WTC11 (cell line): ENCODE measurements around the gene PRPSAP1. TPM values are rescaled to one million over a fixed set of nuclear protein-coding genes. Genes with fewer than 3 reads are reported as not detected.

ENCODE experiments used
- ATAC-seq: fragments of 200-7000 bp; cut with Tn5 transposase; 2 replicates; pipeline ENCODE4 v1.10.0; 2021; ENCODE audit warnings: mild to moderate bottlenecking, moderate library complexity
- CTCF ChIA-PET: fragments of 300-600 bp; sonication (Branson Sonifier 250); formaldehyde crosslinking; loops from one replicate; lab custom pipeline; 2021; ENCODE audit warnings: antibody characterized with exemption; lab: Charles Lee
- POLR2A ChIA-PET: fragments of 350-600 bp; sonication (Branson Sonifier 250); formaldehyde crosslinking; loops from one replicate; lab custom pipeline; 2021; ENCODE audit warnings: antibody characterized with exemption; lab: Charles Lee
- DNase-seq: peaks from one replicate; pipeline ENCODE4 v3.0.0; 2021; ENCODE audit warnings: low spot score
- H3K27ac Mint-ChIP-seq: 2 replicates; pipeline ENCODE4 v1.8.0; 2021; ENCODE audit warnings: mixed read lengths
- H3K27me3 Mint-ChIP-seq: 2 replicates; pipeline ENCODE4 v1.8.0; 2021; ENCODE audit warnings: low read depth, mild to moderate bottlenecking, moderate library complexity, mixed read lengths
- H3K36me3 Mint-ChIP-seq: 2 replicates; pipeline ENCODE4 v1.8.0; 2021; ENCODE audit warnings: mixed read lengths
- H3K4me1 Mint-ChIP-seq: 2 replicates; pipeline ENCODE4 v1.8.0; 2022; ENCODE audit warnings: mixed read lengths
- H3K4me3 Mint-ChIP-seq: 2 replicates; pipeline ENCODE4 v1.8.0; 2021; ENCODE audit warnings: mild to moderate bottlenecking, moderate library complexity, mixed read lengths
- H3K9me3 Mint-ChIP-seq: 2 replicates; pipeline ENCODE4 v1.8.0; 2021; ENCODE audit warnings: mixed read lengths
- ATF3 ChIP-seq: sonication (generic); formaldehyde crosslinking; conservative IDR thresholded peaks from 2 replicates; pipeline ENCODE4 v1.8.1; 2022; ENCODE audit warnings: mild to moderate bottlenecking, missing genetic modification reagents
- ESRRA ChIP-seq: sonication (generic); formaldehyde crosslinking; IDR thresholded peaks from 2 replicates; pipeline ENCODE4 v1.8.1; 2022; ENCODE audit warnings: mild to moderate bottlenecking, missing genetic modification reagents, borderline replicate concordance
- GTF2I ChIP-seq: fragments of 250-450 bp; sonication (Bioruptor Pico); conservative IDR thresholded peaks from 2 replicates; pipeline ENCODE4 v1.4.0; 2021; ENCODE audit warnings: mild to moderate bottlenecking
- PRDM15 ChIP-seq: sonication (generic); formaldehyde crosslinking; IDR thresholded peaks from 2 replicates; pipeline ENCODE4 v1.8.0; 2022; ENCODE audit warnings: missing genetic modification reagents
- SOX15 ChIP-seq: fragments of 250-450 bp; sonication (Bioruptor Pico); IDR thresholded peaks from 2 replicates; pipeline ENCODE4 v1.9.0; 2021; ENCODE audit warnings: mild to moderate bottlenecking
- STAT6 ChIP-seq: sonication (generic); formaldehyde crosslinking; conservative IDR thresholded peaks from 2 replicates; pipeline ENCODE4 v1.8.1; 2023; ENCODE audit warnings: mild to moderate bottlenecking, low read depth, missing genetic modification reagents, moderate library complexity
- TCF7 ChIP-seq: sonication (generic); formaldehyde crosslinking; IDR thresholded peaks from 2 replicates; pipeline ENCODE4 v1.8.0; 2022; ENCODE audit warnings: mild to moderate bottlenecking, low read depth, missing genetic modification reagents, moderate library complexity
- TEAD4 ChIP-seq: sonication (generic); formaldehyde crosslinking; IDR thresholded peaks from 2 replicates; pipeline ENCODE4 v1.8.0; 2022; ENCODE audit warnings: mild to moderate bottlenecking, missing genetic modification reagents
- USF1 ChIP-seq: sonication (generic); formaldehyde crosslinking; IDR thresholded peaks from 2 replicates; pipeline ENCODE4 v1.8.0; 2022; ENCODE audit warnings: mild to moderate bottlenecking, missing genetic modification reagents
- ZNF263 ChIP-seq: sonication (generic); formaldehyde crosslinking; IDR thresholded peaks from 2 replicates; pipeline ENCODE4 v1.8.1; 2022; ENCODE audit warnings: low read depth, mild to moderate bottlenecking, moderate library complexity, missing genetic modification reagents
- ZNF396 ChIP-seq: fragments of 250-450 bp; sonication (Bioruptor Pico); IDR thresholded peaks from 2 replicates; pipeline ENCODE4 v1.8.0; 2021; ENCODE audit warnings: mild to moderate bottlenecking, moderate library complexity, borderline replicate concordance
- ZNF423 ChIP-seq: fragments of 250-450 bp; sonication (Bioruptor Pico); IDR thresholded peaks from 2 replicates; pipeline ENCODE4 v2.1.2; 2022; ENCODE audit warnings: mild to moderate bottlenecking, moderate library complexity
- ZSCAN18 ChIP-seq: fragments of 250-450 bp; sonication (Bioruptor Pico); IDR thresholded peaks from 2 replicates; pipeline ENCODE4 v2.1.2; 2022; ENCODE audit warnings: mild to moderate bottlenecking, moderate library complexity
- total RNA-seq: library from RNA; stranded (reverse); gene quantifications from 3 replicates; pipeline ENCODE4 v1.2.3, GENCODE V29; 2021
- TF ChIP-seq, protein P1 (sequence below): sonication (generic); formaldehyde crosslinking; IDR thresholded peaks from 2 replicates; pipeline ENCODE4 v1.8.0; 2022; ENCODE audit warnings: mild to moderate bottlenecking, missing genetic modification reagents
- TF ChIP-seq, protein P2 (sequence below): sonication (generic); formaldehyde crosslinking; IDR thresholded peaks from 2 replicates; pipeline ENCODE4 v1.8.1; 2023; ENCODE audit warnings: mild to moderate bottlenecking, missing genetic modification reagents, borderline replicate concordance
- TF ChIP-seq, protein P3 (sequence below): sonication (generic); formaldehyde crosslinking; IDR thresholded peaks from 2 replicates; pipeline ENCODE4 v1.8.1; 2023; ENCODE audit warnings: mild to moderate bottlenecking, missing genetic modification reagents, moderate library complexity
- TF ChIP-seq, protein P4 (sequence below): sonication (generic); formaldehyde crosslinking; IDR thresholded peaks from 2 replicates; pipeline ENCODE4 v1.8.0; 2023; ENCODE audit warnings: mild to moderate bottlenecking, missing genetic modification reagents

Gene PRPSAP1
- total RNA-seq, 1 experiment from 2014 or later = 56.5 TPM

- TF ChIP-seq, protein P1, sequence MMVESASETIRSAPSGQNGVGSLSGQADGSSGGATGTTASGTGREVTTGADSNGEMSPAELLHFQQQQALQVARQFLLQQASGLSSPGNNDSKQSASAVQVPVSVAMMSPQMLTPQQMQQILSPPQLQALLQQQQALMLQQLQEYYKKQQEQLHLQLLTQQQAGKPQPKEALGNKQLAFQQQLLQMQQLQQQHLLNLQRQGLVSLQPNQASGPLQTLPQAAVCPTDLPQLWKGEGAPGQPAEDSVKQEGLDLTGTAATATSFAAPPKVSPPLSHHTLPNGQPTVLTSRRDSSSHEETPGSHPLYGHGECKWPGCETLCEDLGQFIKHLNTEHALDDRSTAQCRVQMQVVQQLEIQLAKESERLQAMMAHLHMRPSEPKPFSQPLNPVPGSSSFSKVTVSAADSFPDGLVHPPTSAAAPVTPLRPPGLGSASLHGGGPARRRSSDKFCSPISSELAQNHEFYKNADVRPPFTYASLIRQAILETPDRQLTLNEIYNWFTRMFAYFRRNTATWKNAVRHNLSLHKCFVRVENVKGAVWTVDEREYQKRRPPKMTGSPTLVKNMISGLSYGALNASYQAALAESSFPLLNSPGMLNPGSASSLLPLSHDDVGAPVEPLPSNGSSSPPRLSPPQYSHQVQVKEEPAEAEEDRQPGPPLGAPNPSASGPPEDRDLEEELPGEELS (CRISPR knock-in tag) = no peak
- no peak for TF ChIP-seq ZNF396
- no peak for TF ChIP-seq STAT6
- TF ChIP-seq, protein P2, sequence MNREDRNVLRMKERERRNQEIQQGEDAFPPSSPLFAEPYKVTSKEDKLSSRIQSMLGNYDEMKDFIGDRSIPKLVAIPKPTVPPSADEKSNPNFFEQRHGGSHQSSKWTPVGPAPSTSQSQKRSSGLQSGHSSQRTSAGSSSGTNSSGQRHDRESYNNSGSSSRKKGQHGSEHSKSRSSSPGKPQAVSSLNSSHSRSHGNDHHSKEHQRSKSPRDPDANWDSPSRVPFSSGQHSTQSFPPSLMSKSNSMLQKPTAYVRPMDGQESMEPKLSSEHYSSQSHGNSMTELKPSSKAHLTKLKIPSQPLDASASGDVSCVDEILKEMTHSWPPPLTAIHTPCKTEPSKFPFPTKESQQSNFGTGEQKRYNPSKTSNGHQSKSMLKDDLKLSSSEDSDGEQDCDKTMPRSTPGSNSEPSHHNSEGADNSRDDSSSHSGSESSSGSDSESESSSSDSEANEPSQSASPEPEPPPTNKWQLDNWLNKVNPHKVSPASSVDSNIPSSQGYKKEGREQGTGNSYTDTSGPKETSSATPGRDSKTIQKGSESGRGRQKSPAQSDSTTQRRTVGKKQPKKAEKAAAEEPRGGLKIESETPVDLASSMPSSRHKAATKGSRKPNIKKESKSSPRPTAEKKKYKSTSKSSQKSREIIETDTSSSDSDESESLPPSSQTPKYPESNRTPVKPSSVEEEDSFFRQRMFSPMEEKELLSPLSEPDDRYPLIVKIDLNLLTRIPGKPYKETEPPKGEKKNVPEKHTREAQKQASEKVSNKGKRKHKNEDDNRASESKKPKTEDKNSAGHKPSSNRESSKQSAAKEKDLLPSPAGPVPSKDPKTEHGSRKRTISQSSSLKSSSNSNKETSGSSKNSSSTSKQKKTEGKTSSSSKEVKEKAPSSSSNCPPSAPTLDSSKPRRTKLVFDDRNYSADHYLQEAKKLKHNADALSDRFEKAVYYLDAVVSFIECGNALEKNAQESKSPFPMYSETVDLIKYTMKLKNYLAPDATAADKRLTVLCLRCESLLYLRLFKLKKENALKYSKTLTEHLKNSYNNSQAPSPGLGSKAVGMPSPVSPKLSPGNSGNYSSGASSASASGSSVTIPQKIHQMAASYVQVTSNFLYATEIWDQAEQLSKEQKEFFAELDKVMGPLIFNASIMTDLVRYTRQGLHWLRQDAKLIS (CRISPR knock-in tag) = no peak
- no peak for TF ChIP-seq ZNF263 (CRISPR knock-in tag)
- no peak for TF ChIP-seq TCF7 (CRISPR knock-in tag)
These were observed 22.6 kb downstream of the PRPSAP1 start (continued) for GRCh38 chr17:76331083-76331482.

- Mint-ChIP-seq H3K9me3 (no peaks in the 10 kb centered on the region), H3K27ac (no peak overlapping the region), H3K27me3 (no peaks in the 10 kb centered on the region), H3K4me3 (no peak overlapping the region), H3K36me3 (peaks cover 36% of the 10 kb centered on the region), H3K4me1 (peaks cover 6% of the 10 kb centered on the region; the same call in 1 of the 2 replicates)
- DNase-seq (no peak), ATAC-seq (no peak)
- ChIA-PET CTCF (interaction anchor here (0.7 kb wide), 1 partner anchor 47 kb away, joined by 3 read pairs; no protein-coding TSS in a partner anchor), POLR2A (no interaction called here)
- TF ChIP-seq ESRRA (CRISPR knock-in tag) (no peak), USF1 (CRISPR knock-in tag) (no peak), TEAD4 (CRISPR knock-in tag) (no peak), SOX15 (CRISPR knock-in tag) (no peak), ZSCAN18 (CRISPR knock-in tag) (no peak), PRDM15 (CRISPR knock-in tag) (no peak), GTF2I (CRISPR knock-in tag) (no peak), ZNF423 (CRISPR knock-in tag) (no peak), ATF3 (CRISPR knock-in tag) (no peak)
- TF ChIP-seq, protein P3, sequence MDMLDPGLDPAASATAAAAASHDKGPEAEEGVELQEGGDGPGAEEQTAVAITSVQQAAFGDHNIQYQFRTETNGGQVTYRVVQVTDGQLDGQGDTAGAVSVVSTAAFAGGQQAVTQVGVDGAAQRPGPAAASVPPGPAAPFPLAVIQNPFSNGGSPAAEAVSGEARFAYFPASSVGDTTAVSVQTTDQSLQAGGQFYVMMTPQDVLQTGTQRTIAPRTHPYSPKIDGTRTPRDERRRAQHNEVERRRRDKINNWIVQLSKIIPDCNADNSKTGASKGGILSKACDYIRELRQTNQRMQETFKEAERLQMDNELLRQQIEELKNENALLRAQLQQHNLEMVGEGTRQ (CRISPR knock-in tag) = no peak
- TF ChIP-seq, protein P4, sequence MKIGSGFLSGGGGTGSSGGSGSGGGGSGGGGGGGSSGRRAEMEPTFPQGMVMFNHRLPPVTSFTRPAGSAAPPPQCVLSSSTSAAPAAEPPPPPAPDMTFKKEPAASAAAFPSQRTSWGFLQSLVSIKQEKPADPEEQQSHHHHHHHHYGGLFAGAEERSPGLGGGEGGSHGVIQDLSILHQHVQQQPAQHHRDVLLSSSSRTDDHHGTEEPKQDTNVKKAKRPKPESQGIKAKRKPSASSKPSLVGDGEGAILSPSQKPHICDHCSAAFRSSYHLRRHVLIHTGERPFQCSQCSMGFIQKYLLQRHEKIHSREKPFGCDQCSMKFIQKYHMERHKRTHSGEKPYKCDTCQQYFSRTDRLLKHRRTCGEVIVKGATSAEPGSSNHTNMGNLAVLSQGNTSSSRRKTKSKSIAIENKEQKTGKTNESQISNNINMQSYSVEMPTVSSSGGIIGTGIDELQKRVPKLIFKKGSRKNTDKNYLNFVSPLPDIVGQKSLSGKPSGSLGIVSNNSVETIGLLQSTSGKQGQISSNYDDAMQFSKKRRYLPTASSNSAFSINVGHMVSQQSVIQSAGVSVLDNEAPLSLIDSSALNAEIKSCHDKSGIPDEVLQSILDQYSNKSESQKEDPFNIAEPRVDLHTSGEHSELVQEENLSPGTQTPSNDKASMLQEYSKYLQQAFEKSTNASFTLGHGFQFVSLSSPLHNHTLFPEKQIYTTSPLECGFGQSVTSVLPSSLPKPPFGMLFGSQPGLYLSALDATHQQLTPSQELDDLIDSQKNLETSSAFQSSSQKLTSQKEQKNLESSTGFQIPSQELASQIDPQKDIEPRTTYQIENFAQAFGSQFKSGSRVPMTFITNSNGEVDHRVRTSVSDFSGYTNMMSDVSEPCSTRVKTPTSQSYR (CRISPR knock-in tag) = no peak
These were observed 24.1 kb downstream of the PRPSAP1 start for GRCh38 chr17:76329664-76330063.
